Embryonic facial prominence (tissue), 1 donor: ENCODE measurements around the gene SCGB1D1.

Experiments
- DNase-seq: peaks from one replicate; pipeline ENCODE4 v3.0.0-alpha.2; 2016; ENCODE audit errors: extremely low spot score

SCGB1D1 gene

GRCh38 chr11:62190011-62190410 is at the start of gene SCGB1D1:
Gene SCGB1D1, plus strand, starts transcription at chr11:62190216. Its CDS starts 69 bp downstream, at chr11:62190285.
- DNase-seq: no peak

- no peak for DNase-seq
These were observed 49.5 kb upstream of the SCGB1D1 start for GRCh38 chr11:62140304-62141110.

GRCh38 chr11:62141111-62142042 is 48.6 kb upstream of the SCGB1D1 start:
- DNase-seq: no peak

- no peak for DNase-seq
These were observed 48.0 kb upstream of the SCGB1D1 start for GRCh38 chr11:62142043-62142375.

GRCh38 chr11:62142921-62143320 is 47.1 kb upstream of the SCGB1D1 start:
- DNase-seq: no peak

GRCh38 chr11:62143727-62144126 is 46.3 kb upstream of the SCGB1D1 start:
- DNase-seq: no peak

GRCh38 chr11:62144641-62145255 is 45.3 kb upstream of the SCGB1D1 start:
- no peak for DNase-seq

GRCh38 chr11:62145261-62145871 is 44.6 kb upstream of the SCGB1D1 start:
- no peak for DNase-seq

GRCh38 chr11:62146476-62147200 is 43.4 kb upstream of the SCGB1D1 start:
- DNase-seq: no peak

- DNase-seq: no peak
These were observed 42.5 kb upstream of the SCGB1D1 start for GRCh38 chr11:62147545-62147944.

GRCh38 chr11:62148271-62148980 is 41.6 kb upstream of the SCGB1D1 start:
- DNase-seq: no peak

GRCh38 chr11:62149986-62150886 is 39.8 kb upstream of the SCGB1D1 start:
- no peak for DNase-seq

- DNase-seq: no peak
These were observed 38.9 kb upstream of the SCGB1D1 start for GRCh38 chr11:62150887-62151736.

- DNase-seq: no peak
These were observed 38.3 kb upstream of the SCGB1D1 start for GRCh38 chr11:62151737-62152102.

GRCh38 chr11:62152245-62153086 is 37.5 kb upstream of the SCGB1D1 start:
- DNase-seq: no peak

GRCh38 chr11:62153087-62153395 is 37.0 kb upstream of the SCGB1D1 start:
- no peak for DNase-seq

GRCh38 chr11:62153617-62154016 is 36.4 kb upstream of the SCGB1D1 start:
- no peak for DNase-seq

GRCh38 chr11:62157603-62158002 is 32.4 kb upstream of the SCGB1D1 start:
- DNase-seq: no peak
